Measurements from ENCODE around the gene ROBO1.
"Not testable (repeated sequence)": the region's sequence is repeated elsewhere in the genome, so short reads cannot be mapped to it uniquely, and the experiment has no call there.

ROBO1 gene

DNA sequence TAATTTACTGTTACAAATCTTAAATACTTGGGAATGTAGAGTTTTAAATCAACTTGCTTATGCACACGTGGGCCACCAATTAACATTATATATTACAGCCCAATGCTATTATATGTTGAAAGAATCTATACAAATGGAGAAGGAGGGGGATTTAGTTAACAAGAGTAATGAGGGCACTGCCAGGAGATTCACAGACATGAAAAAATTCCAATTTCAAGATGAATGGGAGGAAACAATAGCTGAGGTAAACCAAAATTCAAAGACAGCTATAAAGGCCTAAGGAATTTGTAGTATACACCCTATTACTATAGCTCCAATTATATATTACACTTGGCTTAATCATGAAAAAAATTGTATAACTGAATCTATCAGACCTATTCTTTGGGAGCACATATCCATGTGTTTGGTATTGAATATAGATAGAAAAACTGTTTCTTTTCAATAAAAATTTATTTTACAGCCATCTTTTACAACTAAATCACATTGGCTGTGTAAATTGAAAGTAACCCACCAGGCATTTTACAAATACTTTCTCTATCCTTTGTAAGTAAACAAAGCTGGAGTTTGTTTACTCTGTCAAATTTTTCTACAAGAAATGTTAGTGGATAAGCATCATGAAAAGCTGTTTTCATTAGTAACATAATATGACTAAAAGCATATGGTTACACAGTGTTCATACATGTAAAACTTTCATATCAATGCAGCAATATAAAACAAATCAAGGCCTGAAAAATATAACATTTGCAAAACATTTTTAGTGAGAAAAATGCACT is 1045.8 kb downstream of the ROBO1 start:
- DNase-seq, result no peak

DNA sequence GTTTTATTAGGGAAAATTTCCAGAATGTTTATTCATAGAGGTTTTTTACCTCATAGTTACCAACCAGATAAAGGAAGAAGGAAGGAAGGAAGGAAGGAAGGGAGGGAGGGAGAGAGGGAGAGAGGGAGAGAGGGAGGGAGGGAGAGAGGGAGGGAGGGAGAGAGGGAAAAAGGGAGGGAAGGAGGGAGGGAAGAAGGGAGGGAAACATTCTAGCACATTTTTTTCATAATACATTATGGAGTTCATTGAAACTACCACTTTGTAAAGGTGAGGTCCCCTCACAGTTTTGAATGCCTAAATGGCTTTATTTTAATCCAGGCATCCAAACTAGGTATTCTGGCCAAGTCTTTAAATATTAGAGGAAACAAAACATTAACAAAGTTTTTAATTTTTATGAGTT is 1049.1 kb downstream of the ROBO1 start:
- DNase-seq, result no peak

DNA sequence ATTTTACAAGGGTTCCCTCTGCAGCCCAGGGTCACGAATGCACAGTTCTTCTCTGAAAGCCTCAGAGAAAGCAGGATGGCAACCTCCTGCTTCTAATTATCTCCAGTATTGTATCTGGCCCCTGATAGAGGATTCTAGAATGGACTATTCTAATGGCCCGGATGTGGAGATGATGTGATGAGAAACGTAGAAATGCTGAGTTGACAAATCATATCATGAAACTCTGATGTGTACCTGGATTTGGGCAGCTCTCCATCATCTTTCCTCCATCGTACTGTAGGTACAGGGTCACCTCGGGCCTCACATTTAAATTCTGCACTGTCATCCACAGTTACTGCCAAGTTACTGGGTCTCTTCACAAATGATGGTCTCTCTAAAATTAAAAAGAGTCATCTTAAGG is 1050.8 kb downstream of the ROBO1 start:
- no peak for DNase-seq

DNA sequence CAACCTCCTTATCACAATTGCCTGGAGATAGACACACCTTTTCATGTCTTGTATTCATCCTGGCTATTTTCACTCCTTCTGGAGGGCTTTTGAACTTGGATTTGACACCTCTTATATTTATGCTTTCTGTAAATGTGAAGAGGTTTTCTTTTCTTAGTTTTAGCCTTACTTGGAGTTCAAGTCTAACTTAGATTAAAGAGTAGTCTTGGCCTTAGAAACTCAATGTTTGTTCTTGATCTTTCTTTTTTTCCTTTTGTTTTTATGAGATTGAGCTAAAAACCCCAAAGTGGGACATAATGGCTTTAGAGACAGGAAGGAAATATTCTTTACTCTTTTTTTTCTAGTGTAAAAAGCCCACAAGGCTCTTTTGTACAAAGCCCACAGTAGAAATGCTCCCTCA is 1054.9 kb downstream of the ROBO1 start:
- no peak for DNase-seq

DNA sequence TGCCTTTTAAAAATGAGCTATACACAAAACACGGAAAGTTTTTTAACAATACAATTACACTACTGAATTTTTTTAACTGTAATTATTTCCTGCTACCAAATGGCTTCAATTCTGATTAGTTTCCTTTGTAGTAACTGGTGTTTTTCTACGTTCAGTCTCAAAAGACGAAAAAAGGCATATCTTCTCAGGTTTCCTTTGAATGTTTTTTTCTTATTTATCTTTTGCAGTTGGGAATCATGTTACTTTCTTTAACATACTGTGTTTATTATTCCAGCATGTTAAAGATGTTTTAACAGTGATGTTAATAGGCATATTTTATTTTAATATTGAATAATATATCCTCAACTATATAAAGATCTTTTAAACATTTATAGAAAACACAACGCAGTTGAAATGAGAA is 1055.5 kb downstream of the ROBO1 start:
- no peak for DNase-seq

DNA sequence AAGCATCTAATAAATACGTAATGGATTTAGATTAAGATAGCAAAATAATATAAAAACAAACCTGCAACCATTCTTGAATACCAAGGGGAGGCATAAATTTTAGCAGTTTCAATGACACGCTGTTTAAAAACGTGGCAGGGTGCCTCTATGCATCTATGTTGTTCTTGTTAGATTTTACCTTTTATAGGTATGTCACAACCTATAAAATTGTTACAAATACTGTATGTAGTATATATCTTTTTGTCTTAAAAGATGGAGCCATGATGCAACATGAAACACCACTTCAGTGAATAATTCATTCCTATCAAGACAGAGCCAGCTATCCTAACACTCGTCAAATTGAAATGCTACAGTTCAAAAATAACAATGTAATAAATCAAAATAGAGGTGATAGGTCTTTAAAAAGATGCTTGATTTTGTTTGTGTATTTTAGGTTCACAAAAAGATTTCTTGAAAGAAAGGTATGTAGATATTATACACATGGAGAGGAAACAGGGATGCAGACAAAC is 1059.2 kb downstream of the ROBO1 start:
- DNase-seq, result no peak

DNA sequence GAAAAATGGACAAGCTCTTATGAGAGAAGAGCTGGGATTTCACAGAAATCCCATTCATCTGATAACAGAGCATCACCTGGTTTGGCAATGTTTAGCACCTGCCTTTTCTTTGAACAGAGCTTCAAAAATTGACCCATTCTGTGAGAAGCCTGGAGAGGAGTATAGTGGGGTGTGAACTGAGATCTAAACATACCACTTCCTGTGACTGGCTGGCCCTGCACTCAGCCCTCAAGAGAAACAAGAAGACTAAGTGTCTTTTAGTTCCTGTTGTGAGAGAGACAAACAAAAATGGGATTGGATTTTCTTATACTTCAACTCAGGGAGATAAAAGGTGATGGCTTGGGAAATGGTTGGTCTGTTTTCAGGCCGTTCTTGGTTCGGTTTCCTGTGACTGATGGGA is 1060.2 kb downstream of the ROBO1 start:
- DNase-seq, result no peak

DNA sequence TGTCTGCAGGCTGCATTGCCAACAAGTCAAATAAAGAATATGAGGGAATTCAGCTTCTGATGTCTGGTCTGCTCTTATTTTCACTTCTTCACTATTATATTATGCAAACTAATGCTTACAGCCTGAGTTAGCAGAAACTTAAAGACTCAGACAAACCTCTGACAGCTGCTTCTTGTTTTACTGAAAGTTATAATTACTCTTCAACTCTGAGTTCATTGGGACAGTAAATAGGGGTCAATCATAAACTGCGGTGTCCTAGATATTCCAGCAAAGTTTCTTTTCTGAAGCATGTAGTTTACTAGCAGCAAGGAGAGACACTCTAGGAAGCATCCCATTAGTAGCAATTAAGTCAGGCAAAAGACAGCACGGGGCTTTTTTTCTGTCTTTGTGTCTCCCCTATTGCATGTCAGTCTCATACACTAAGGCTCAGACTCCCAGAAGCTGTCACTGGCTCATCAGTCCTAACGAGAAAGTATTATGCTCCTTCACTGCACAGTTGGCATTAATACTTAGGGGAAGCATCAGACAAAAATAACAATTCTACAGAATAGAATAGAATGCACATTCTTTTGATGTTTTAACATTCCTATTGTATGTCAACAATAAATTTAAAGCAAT is 1060.8 kb downstream of the ROBO1 start:
- no peak for DNase-seq

DNA sequence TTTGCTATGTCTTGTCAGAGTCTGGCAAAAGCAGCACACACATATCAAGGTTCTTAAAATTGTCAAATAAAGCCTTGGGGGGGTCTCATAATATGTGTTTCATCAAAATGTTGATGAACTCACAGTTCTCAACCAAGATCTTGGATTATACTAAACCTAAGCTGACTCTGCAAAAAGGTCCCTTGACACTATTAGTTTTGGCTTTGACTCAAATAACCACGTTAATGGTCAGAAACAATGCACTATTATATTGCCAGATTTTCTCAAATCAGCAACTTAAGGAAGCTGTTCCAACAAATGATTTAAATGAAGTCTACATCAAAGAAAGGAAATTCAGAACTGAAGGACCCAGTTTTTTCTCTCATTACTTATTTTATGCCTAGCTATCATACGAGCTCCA is 1063.9 kb downstream of the ROBO1 start:
- DNase-seq, result no peak

DNA sequence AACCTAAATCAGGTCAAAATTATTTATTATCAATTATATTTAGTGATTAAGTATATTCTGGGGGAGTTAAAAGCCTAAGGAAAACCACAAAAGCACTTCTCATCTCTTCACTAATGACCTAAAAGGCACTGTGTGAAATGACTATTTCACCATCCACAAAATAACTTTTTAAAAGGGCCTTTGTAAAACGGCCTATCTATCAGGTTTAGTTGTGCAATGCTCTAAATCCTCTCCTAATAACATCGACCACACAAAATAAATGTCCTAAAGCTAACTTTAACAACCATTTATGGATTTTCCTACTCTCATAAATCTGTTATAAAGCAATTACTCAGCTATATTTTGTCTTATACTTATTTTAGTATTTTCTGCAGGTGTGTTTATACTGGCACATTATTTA is 1066.3 kb downstream of the ROBO1 start:
- no peak for DNase-seq

DNA sequence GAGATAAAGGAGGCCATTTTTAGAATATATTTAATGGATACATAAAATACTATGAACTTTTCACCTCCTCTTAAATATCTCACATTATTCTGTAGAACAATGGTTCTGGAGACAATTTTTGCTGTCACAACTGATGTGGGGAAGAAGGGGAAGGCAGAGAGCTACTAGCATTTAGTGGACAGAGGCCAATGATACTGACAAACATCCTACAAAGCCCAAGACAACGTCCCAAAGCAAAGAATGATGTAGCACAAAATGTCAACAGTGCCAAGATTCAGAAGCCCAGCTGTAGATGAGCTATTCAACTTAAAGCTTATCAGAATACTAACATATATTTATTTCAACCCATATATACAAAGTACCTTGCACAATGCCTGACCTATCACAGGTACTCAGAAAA is 1069.4 kb downstream of the ROBO1 start:
- DNase-seq, result no peak

DNA sequence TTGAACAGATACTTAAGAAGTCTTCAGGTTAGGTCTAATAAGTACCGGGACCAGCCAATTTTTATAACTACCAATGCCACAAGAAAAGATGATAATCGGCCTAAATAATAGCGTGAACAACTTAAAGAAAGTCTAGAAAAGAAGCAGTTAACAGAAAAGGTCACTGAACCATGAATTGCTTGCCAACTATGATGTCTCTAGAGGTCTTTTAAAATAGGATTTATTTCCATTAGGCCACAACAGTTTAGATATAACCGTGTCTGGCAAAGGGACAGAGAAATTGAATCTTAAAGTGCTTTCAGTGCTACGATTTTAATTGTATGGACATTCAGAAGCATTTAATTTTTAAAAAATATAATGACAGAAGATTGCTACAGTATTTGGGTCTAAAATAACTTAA is 1070.4 kb downstream of the ROBO1 start:
- no peak for DNase-seq

DNA sequence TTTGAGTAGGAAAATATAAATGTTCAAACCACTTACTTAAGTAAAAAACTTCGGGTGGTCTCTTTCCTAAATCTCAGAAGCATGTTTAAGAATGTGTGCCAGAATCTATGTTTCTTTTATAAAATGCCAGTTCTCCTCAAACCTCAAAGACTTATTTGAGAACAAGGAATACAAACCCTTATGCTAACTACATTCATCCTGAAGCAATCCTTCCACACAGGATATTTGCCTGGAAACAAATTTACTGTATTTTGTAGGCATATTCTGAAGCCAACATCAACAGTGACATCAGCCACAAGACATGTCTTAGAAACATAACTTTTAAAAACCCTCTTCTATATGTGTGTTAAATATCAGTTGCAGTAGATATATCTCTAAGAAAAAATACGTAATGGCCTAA is 1077.0 kb downstream of the ROBO1 start:
- DNase-seq, result no peak

DNA sequence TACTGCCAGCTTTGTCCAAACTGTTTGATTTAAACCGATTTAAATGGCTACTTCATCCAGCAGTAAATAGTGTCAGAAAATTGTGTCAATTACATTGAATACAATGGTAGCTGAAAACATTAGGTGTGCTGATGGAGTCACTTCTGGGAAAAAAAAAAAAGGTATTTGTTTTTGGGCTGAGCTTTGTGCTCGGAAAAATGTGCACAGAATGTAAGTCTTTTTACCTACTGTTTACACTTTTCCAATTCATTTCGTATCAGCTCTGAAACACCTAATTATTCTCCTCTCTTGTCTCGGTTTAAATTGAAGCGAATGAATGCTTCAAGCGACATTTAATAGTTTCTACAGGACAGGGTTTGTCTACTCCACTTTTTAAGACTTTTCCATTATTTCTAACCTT is 1078.4 kb downstream of the ROBO1 start:
- DNase-seq, result no peak

DNA sequence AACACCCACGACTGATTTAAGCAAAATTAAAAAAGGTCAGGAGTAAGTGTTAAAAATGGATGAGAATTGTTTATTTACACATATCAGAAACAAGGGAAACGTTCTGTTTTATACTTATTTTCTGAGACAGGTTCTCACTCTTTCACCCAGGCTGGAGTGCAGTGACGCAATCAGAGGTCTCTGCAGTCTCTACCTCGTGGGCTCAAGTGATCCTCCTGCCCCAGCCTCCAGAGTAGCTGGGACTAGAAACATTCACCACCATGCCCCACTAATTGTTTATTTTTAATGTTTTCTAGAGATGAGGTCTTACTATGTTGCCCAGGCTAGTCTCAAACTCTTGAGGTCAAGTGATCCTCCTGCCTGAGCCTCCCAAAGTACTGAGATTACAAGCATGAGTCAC is 1080.3 kb downstream of the ROBO1 start:
- DNase-seq, result no peak

DNA sequence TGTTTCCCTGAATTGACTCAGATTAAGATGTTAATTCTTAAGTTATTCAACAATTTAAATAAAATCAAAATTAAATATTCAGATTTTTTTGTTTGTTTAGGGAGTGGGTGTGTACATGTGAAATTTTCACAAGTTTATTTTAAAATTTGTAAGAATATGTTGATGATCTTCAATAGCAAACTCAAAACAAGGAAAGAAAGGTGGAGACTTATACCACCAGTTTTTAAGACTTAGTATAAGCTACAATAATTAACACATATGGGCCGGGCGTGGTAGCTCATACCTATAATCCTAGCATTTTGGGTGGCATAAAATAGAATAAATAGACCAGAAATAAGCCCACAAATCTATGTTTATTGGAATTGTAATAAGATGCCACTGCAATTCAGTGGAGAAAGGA is 1084.5 kb downstream of the ROBO1 start:
- DNase-seq, result no peak

DNA sequence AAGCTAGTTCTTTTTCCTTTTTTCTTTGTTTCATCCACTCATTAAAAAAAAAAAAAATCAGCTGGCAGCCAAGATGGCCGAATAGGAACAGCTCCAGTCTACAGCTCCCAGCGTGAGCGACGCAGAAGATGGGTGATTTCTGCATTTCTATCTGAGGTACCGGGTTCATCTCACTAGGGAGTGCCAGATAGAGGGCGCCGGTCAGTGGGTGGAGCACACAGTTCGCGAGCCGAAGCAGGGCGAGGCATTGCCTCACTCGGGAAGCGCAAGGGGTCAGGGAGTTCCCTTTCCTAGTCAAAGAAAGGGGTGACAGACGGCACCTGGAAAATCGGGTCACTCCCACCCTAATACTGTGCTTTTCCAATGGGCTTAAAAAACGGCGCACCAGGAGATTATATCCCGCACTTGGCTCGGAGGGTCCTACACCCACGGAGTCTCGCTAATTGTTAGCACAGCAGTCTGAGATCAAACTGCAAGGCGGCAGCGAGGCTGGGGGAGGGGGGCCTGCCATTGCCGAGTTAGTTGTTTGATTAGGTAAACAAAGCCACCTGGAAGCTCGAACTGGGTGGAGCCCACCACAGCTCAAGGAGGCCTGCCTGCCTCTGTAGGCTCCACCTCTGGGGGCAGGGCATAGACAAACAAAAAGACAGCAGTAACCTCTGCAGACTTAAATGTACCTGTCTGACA is 1092.5 kb downstream of the ROBO1 start:
- DNase-seq, result not testable (repeated sequence)

DNA sequence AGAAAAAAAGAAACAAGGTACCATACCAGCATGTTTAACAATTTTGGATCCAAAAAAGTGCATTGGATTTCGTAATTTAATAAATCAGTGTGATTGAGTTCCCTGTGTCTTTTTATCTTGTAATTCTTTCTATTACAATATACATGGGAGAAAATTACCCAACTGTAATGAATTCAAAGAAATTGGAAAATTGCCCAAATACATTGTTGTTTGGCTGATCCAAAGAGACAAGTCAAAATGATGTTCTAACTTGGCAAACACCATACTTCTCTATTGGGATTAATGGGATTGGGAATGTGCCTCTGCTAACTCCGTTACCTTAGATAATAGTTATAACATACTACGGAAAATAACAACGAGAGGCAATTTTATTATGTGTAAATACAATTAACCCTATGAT is 1097.1 kb downstream of the ROBO1 start:
- DNase-seq, result no peak

DNA sequence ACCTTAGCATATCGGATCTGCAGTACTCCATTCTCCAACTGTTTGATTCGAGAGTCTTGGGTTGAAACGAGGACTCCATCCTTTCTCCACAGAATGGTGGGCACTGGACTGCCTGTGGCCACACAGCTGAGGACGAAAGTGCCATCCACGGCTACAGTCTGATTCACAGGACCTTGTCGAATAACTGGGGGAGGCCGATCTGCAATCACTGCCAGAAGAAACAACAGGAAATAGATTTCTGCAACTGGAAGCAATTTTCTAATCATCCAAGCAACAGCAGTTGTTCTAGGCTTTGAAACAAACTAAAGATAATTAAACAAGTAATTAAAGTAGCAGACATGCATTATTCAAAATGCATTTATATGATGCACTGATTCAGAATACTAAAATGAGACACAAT is 1097.7 kb downstream of the ROBO1 start:
- no peak for DNase-seq

DNA sequence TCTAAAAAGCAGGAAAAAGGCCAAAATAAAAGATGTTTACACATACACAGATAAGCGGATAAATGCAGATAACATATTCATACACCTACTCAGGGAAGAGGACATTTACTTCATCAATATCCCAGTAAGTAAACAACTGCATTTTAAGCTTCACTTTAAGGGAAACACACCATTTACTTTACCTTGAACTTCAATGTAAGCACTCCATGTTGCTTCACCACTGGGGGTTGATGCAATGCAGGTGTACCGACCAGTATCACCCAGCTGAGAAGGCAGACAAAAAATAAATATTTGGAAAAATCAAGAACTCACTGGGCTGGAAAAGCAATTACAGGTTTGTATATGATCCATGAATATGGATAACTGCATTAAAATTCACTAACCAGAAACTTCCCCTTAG is 1099.5 kb downstream of the ROBO1 start:
- no peak for DNase-seq

DNA sequence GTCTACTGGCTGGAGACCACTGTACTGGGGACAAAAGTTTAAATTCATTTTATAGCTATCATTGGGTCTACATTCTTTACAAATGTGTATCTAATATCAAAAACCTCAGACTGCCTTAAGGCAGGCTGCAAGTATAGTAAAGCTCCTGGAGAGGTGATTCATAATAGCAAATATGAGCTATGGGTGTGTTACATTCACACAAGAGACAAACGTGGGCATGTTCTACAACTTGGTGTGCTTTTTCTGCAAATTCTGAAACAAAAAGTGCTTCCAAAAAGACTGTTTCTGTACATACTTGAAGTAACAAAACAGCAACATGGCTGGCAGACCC is 1101.4 kb downstream of the ROBO1 start:
- no peak for DNase-seq

DNA sequence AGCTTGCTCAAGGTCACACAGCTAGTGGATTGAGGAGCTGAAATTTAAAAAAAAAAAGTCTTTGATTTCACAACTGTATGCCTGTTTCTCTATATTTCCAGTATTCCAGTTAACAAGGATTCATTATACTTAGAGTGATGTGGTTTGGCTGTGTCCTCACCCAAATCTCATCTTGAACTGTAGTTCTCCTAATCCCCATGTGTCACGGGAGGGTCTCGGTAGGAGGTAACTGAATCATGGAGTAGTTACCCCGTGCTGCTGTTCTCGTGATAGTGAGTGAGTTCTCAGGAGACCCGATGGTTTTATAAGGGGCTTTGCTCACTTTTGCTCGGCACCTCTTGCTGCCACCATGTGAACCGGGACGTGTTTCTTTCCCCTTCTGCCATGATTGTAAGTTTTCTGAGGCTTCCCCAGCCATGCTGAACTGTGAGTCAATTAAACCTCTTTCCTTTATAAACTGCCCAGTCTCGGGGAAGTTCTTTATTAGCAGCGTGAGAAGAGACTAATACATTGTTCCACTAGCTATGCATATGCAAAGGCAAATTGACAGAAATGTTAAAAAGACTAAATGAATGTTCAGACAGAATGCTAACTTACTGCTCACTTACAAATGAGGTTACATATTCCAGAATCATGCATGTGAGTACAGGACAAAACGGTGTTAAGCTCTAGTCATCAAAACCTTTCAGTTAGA is 1101.9 kb downstream of the ROBO1 start:
- DNase-seq, result no peak

DNA sequence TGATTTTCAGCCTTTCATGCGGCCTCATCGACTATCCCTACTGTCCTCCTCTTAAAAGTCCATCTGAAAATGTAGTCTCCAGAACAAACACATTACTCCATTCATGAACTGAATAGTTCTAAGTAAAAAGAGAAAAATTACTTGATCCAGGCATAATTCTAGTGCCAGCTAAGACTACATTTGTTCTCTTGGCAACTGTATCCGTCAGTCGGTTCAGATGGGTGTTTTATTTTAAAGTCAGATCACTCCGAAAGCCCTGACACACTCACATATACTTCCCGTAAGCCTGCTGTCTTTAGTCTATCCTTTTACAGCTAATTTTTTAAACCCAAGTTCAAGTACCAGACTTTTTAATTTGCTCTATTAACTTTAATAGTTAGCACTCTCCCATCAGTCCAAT is 1102.7 kb downstream of the ROBO1 start:
- no peak for DNase-seq

DNA sequence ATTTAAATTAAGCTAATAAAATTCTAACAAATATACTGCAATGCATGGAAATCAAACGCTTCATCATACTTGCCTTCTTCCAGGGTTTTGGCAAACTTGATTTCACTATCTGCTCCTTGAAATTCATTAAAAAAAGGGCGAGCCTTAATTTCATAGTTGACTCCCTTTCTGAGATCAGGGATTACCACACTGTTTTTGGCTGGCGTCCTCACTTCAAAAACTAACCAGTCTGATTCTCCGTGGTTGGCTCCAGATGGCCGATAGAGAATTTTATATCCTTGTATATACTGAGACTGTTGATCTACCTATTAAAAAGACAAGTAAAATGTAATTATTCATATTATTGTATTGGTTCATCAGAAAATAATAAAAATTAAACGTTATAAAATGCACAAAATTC is 1106.8 kb downstream of the ROBO1 start:
- no peak for DNase-seq

Measured in right hindlimb (tissue), 1 donor.